HepG2 (cell line): Measurements from ENCODE around the gene PHLPP2. TPM values are rescaled to one million over a fixed set of nuclear protein-coding genes. Genes with fewer than 3 reads are reported as not detected.

Experiments
- ARID5B ChIP-seq: IDR thresholded peaks from 2 replicates; pipeline ENCODE4 v1.4.0; 2020; ENCODE audit warnings: mild to moderate bottlenecking, missing genetic modification reagents
- CTCF ChIP-seq: sonication (generic); formaldehyde crosslinking; IDR thresholded peaks from 2 replicates; pipeline ENCODE4 v1.5.0; 2020; ENCODE audit warnings: mild to moderate bottlenecking, missing genetic modification reagents, moderate library complexity
- ETS1 ChIP-seq: sonication (generic); formaldehyde crosslinking; IDR thresholded peaks from 2 replicates; pipeline ENCODE4 v1.4.0; 2020; ENCODE audit warnings: missing genetic modification reagents
- GFI1 ChIP-seq: sonication (generic); formaldehyde crosslinking; IDR thresholded peaks from 2 replicates; pipeline ENCODE4 v1.5.0; 2020; ENCODE audit warnings: missing genetic modification reagents, mild to moderate bottlenecking, borderline replicate concordance
- HNF4A ChIP-seq: sonication (generic); formaldehyde crosslinking; IDR thresholded peaks from 2 replicates; pipeline ENCODE4 v1.4.0; 2020; ENCODE audit warnings: missing genetic modification reagents
- KDM1A ChIP-seq: IDR thresholded peaks from 2 replicates; pipeline ENCODE4 v1.6.1; 2016; ENCODE audit warnings: missing compliant biosample characterization
- MEIS2 ChIP-seq: sonication (generic); formaldehyde crosslinking; IDR thresholded peaks from 2 replicates; pipeline ENCODE4 v1.9.0; 2021; ENCODE audit warnings: mild to moderate bottlenecking, missing genetic modification reagents
- PHF21A ChIP-seq: sonication (generic); formaldehyde crosslinking; IDR thresholded peaks from 2 replicates; pipeline ENCODE4 v1.5.0; 2020; ENCODE audit warnings: mild to moderate bottlenecking, missing genetic modification reagents
- TMF1 ChIP-seq: sonication (generic); formaldehyde crosslinking; IDR thresholded peaks from 2 replicates; pipeline ENCODE4 v1.8.1; 2022; ENCODE audit warnings: low read depth, missing genetic modification reagents
- ZNF205 ChIP-seq: IDR thresholded peaks from 2 replicates; pipeline ENCODE4 v1.6.1; 2018; ENCODE audit warnings: missing biosample characterization, missing genetic modification reagents
- ZNF256 ChIP-seq: sonication (generic); formaldehyde crosslinking; conservative IDR thresholded peaks from 2 replicates; pipeline ENCODE4 v1.4.0; 2020; ENCODE audit warnings: missing genetic modification reagents
- ZNF264 ChIP-seq: sonication (generic); formaldehyde crosslinking; IDR thresholded peaks from 2 replicates; pipeline ENCODE4 v1.4.0; 2020; ENCODE audit warnings: missing genetic modification reagents
- ZNF354B ChIP-seq: sonication (generic); formaldehyde crosslinking; IDR thresholded peaks from 2 replicates; pipeline ENCODE4 v1.8.0; 2022; ENCODE audit warnings: mild to moderate bottlenecking, missing genetic modification reagents
- ZNF549 ChIP-seq: sonication (generic); formaldehyde crosslinking; IDR thresholded peaks from 2 replicates; pipeline ENCODE4 v1.5.0; 2020; ENCODE audit warnings: missing genetic modification reagents
- ZNF646 ChIP-seq: sonication (generic); formaldehyde crosslinking; IDR thresholded peaks from 2 replicates; pipeline ENCODE4 v1.9.0; 2021; ENCODE audit warnings: mild to moderate bottlenecking, missing genetic modification reagents
- ZNF761 ChIP-seq: sonication (generic); formaldehyde crosslinking; conservative IDR thresholded peaks from 2 replicates; pipeline ENCODE4 v1.4.0; 2020; ENCODE audit warnings: mild to moderate bottlenecking, missing genetic modification reagents
- ZSCAN22 ChIP-seq: sonication (generic); formaldehyde crosslinking; IDR thresholded peaks from 2 replicates; pipeline ENCODE4 v1.4.0; 2020; ENCODE audit warnings: mild to moderate bottlenecking, missing genetic modification reagents
- polyA plus RNA-seq, 8 experiments: library from polyadenylated mRNA; depleted of rRNA in 3 of 8; stranded (reverse) in 7 of 8; unstranded in 1 of 8; fragments of >200 nt; fragmentation: Illumina TruSeq in 4 of 8; extraction: Trizol in 4 of 8; gene quantifications; 2 replicates each; pipeline versions ENCODE4 v1.2.1 to v1.2.3, GENCODE V29; 2011 to 2016; ENCODE audit warnings: low read depth in 4 of 8, missing spikeins in 1 of 8, mixed read lengths in 1 of 8; ENCODE audit not compliant: insufficient read depth in 1 of 8
- total RNA-seq, 5 experiments: library from RNA; depleted of rRNA; stranded (reverse); fragments of >200 nt; fragmentation: Illumina TruSeq; extraction: Trizol; gene quantifications; 2 replicates each; pipeline ENCODE4 v1.2.3, GENCODE V29; 2016; ENCODE audit warnings: low read depth in 1 of 5

The PHLPP2 gene
- total and polyA plus RNA-seq, 2 of the 13 experiments (the other 11 are each of a cell fraction or from before 2014, with no cell fraction given) = 8.9 TPM

GRCh38 chr16:71666264-71666663 is 58.2 kb downstream of the PHLPP2 start (continued):
- TF ChIP-seq ZNF354B (CRISPR knock-in tag) = no peak
- no peak for TF ChIP-seq ETS1 (CRISPR knock-in tag)
- TF ChIP-seq PHF21A = no peak
- TF ChIP-seq KDM1A (CRISPR knock-in tag) = no peak
- TF ChIP-seq GFI1 = no peak
- no peak for TF ChIP-seq CTCF (CRISPR knock-in tag)
- no peak for TF ChIP-seq ZNF761
- no peak for TF ChIP-seq ZSCAN22 (CRISPR knock-in tag)
- no peak for TF ChIP-seq ZNF646 (CRISPR knock-in tag)
- TF ChIP-seq HNF4A (CRISPR knock-in tag) = peak; percentile 75
- TF ChIP-seq ZNF256 (CRISPR knock-in tag) = no peak
- 0 out of 2 replicates have a peak, but pooled peaks have one; percentile 14 for TF ChIP-seq ZNF264 (CRISPR knock-in tag)
- no peak for TF ChIP-seq MEIS2 (CRISPR knock-in tag)
- TF ChIP-seq ZNF205 = no peak
- peak; percentile 63 for TF ChIP-seq ARID5B (CRISPR knock-in tag)
- no peak for TF ChIP-seq TMF1 (CRISPR knock-in tag)
- no peak for TF ChIP-seq ZNF549 (CRISPR knock-in tag)
